K562 (cell line): ENCODE measurements around the gene TMEM147. TPM values are rescaled to one million over a fixed set of nuclear protein-coding genes. Genes with fewer than 3 reads are reported as not detected.

Experiments used
- ATAC-seq: fragments of 200-7000 bp; cut with Tn5 transposase; 3 replicates; pipeline ENCODE4 v1.9.1; 2020; ENCODE audit warnings: moderate library complexity
- BruUV-seq: library from RNA; stranded (reverse); fragments of 400-500 nt; replicated peaks from 2 replicates; lab custom pipeline; 2021; lab: Mats Ljungman, UMichigan
- CTCF ChIA-PET: fragments of 300-600 bp; formaldehyde crosslinking; extraction: SDS; loops from one replicate; lab custom pipeline; 2021; ENCODE audit warnings: low intra/inter-chr PET ratio; lab: Yijun Ruan, JAX
- POLR2A ChIA-PET: fragments of 300-600, 350-650 bp; sonication (Branson Sonifier 250); formaldehyde crosslinking; extraction: SDS; loops from one replicate; lab custom pipeline; 2021; ENCODE audit warnings: antibody characterized with exemption, inconsistent platforms; lab: Yijun Ruan, JAX
- DNase-seq, 4 experiments: peaks; one replicate each; pipeline versions ENCODE4 v3.0.0 to v3.0.0-alpha.2; 2011 to 2018; ENCODE audit warnings: low spot score in 3 of 4, mixed read lengths in 3 of 4; ENCODE audit errors: extremely low read depth in 1 of 4
- FAIRE-seq: peaks from 2 replicates; lab custom pipeline; 2011; peaks lifted over from hg19 to GRCh38; lab: Jason Lieb, UNC
- H2AFZ ChIP-seq: 2 replicates; pipeline ENCODE4 v1.6.0; 2011; ENCODE audit warnings: low read depth, low read length, control low read depth, inconsistent platforms
- H3K27ac ChIP-seq: fragments of 200-600 bp; 3 replicates; pipeline ENCODE4 v1.8.0; 2011; ENCODE audit warnings: low read depth, mild to moderate bottlenecking, control low read depth, inconsistent platforms, low read length, moderate library complexity, mixed read lengths; ENCODE audit errors: extremely low read depth
- H3K27me3 ChIP-seq, 2 experiments: fragments of 300-600 bp in 1 of 2; 2 replicates in 1 of 2; 3 replicates in 1 of 2; pipeline versions ENCODE4 v1.6.0 to v1.8.0; 2011; ENCODE audit warnings: inconsistent platforms in 2 of 2, low read length in 2 of 2, mild to moderate bottlenecking in 1 of 2, mixed read lengths in 1 of 2, moderate library complexity in 1 of 2; ENCODE audit not compliant: control insufficient read depth in 2 of 2, insufficient read depth in 2 of 2
- H3K36me3 ChIP-seq: fragments of 300-600 bp; 3 replicates; pipeline ENCODE4 v1.8.0; 2011; ENCODE audit warnings: mild to moderate bottlenecking, low read length, inconsistent platforms; ENCODE audit not compliant: control insufficient read depth, insufficient read depth
- H3K4me1 ChIP-seq, 2 experiments: fragments of 200-600 bp in 1 of 2; replicated peaks in 1 of 2; 2 replicates in 1 of 2; 3 replicates in 1 of 2; pipeline versions ENCODE4 v1.5.1 to v1.8.0; 2011; ENCODE audit warnings: inconsistent platforms in 2 of 2, low read length in 2 of 2, mild to moderate bottlenecking in 1 of 2, mixed read lengths in 1 of 2, moderate library complexity in 1 of 2; ENCODE audit not compliant: control insufficient read depth in 2 of 2, insufficient read depth in 2 of 2
- H3K4me2 ChIP-seq: 2 replicates; pipeline ENCODE4 v1.6.1; 2011; ENCODE audit warnings: low read length, control low read depth, inconsistent platforms, mixed read lengths; ENCODE audit not compliant: insufficient read depth
- H3K4me3 ChIP-seq: fragments of 200-600 bp; sonication (generic), shearing (Covaris generic); 2 replicates; pipeline ENCODE4 v1.5.1; 2016; ENCODE audit warnings: control low read depth, inconsistent platforms
- H3K79me2 ChIP-seq: fragments of 200-600 bp; 3 replicates; pipeline ENCODE4 v1.8.0; 2011; ENCODE audit warnings: low read length, inconsistent platforms; ENCODE audit not compliant: control insufficient read depth, insufficient read depth
- H3K9ac ChIP-seq, 2 experiments: 2 replicates each; pipeline versions ENCODE4 v1.6.0 to v1.6.1; 2011; ENCODE audit warnings: low read depth in 2 of 2, low read length in 2 of 2, control low read depth in 1 of 2, inconsistent platforms in 1 of 2, mild to moderate bottlenecking in 1 of 2, mixed read lengths in 1 of 2; ENCODE audit not compliant: insufficient read depth in 1 of 2
- H3K9me1 ChIP-seq: one replicate; pipeline ENCODE4 v1.6.0; 2011; ENCODE audit warnings: inconsistent platforms, mild to moderate bottlenecking, low read length, moderate library complexity; ENCODE audit not compliant: control insufficient read depth, insufficient read depth
- H3K9me3 ChIP-seq: replicated peaks from 2 replicates; pipeline ENCODE4 v1.5.1; 2011; ENCODE audit warnings: low read depth, low read length, inconsistent platforms; ENCODE audit not compliant: control insufficient read depth, insufficient read depth
- H4K20me1 ChIP-seq: replicated peaks from 2 replicates; pipeline ENCODE4 v1.6.1; 2011; ENCODE audit warnings: low read length, inconsistent platforms, mixed read lengths; ENCODE audit not compliant: control insufficient read depth, insufficient read depth
- EGR1 ChIP-seq: fragments of 450-650 bp; conservative IDR thresholded peaks from 2 replicates; pipeline ENCODE4 v1.6.1; 2017; ENCODE audit warnings: mild to moderate bottlenecking
- KAT8 ChIP-seq: fragments of 450-650 bp; IDR thresholded peaks from 2 replicates; pipeline ENCODE4 v1.6.1; 2016; ENCODE audit warnings: low read depth, mild to moderate bottlenecking
- RBM25 ChIP-seq: fragments of 200-400 bp; formaldehyde crosslinking; IDR thresholded peaks from 2 replicates; pipeline ENCODE4 v1.6.1; 2018; ENCODE audit warnings: low read length, low read depth, moderate library complexity; ENCODE audit not compliant: severe bottlenecking
- WGBS: fragments of 100-300 bp; shearing (Covaris generic); methylation state at CpG from one replicate; pipeline ENCODE4 v1.1.6; 2016; ENCODE audit warnings: low coverage, mixed read lengths; ENCODE audit not compliant: insufficient coverage; ENCODE audit errors: missing lambda C conversion rate; 5-methylcytosine and 5-hydroxymethylcytosine counted together
- in situ Hi-C: fragments of 300-500 bp; cut with MboI; formaldehyde crosslinking; loops from 4 replicates; pipeline ENCODE4 v1.15.0; 2018; ENCODE audit warnings: inconsistent platforms, mixed read lengths
- intact Hi-C: fragments of 100-400 bp; cut with micrococcal nuclease; formaldehyde crosslinking; loops from 2 replicates; pipeline ENCODE4 v1.14.2; 2022
- polyA plus RNA-seq, 8 experiments: library from polyadenylated mRNA; depleted of rRNA in 4 of 8; stranded (reverse) in 5 of 8; unstranded in 3 of 8; fragments of >200 nt; fragmentation: Nextera tagmentation in 2 of 8; fragmentation: Illumina TruSeq in 1 of 8; extraction: Ambion mirVana in 2 of 8; extraction: Trizol in 1 of 8; gene quantifications; 2 replicates each; pipeline versions ENCODE4 v1.2.1 to v1.2.3, GENCODE V29; 2011 to 2014; ENCODE audit warnings: inconsistent platforms in 1 of 8, missing spikeins in 1 of 8
- total RNA-seq, 7 experiments: library from RNA; depleted of rRNA in 6 of 7; stranded (reverse); fragments of >200 nt in 6 of 7; fragmentation: Illumina TruSeq in 2 of 7; extraction: Trizol in 2 of 7; gene quantifications; 2 replicates each; pipeline versions ENCODE4 v1.2.1 to v1.2.3, GENCODE V29; 2011 to 2021; ENCODE audit warnings: low replicate concordance in 1 of 7

Gene TMEM147
- total and polyA plus RNA-seq, 9 of the 15 experiments (the other 6 are each of a cell fraction or from before 2014, with no cell fraction given): 73.8 to 194 (median 142) TPM

GRCh38 chr19:35528218-35529038, 17.0 kb upstream of the TMEM147 start, which contains the start of gene SBSN:
SBSN (minus strand) TSS chr19:35528311; CDS start chr19:35528281, 30 bp downstream.
- Histone ChIP-seq H3K27ac (no peak within 1 kb of the TSS), H3K79me2 (no peaks in the 10 kb centered on the region), H3K36me3 (no peaks in the 10 kb centered on the region), H3K27me3 (peaks cover 51 to 88% of the 10 kb centered on the region in 2 experiments), H3K9ac (no peak within 1 kb of the TSS; a peak in 1 of 4 replicates), H3K4me3 (no peak within 1 kb of the TSS), H3K9me3 (no peaks in the 10 kb centered on the region), H3K4me1 (peaks cover 3 to 7% of the 10 kb centered on the region in 2 experiments; a peak in 3 of 5 replicates), H3K9me1 (no peaks in the 10 kb centered on the region), H4K20me1 (peaks cover 11% of the 10 kb centered on the region), H3K4me2 (no peak within 1 kb of the TSS), H2AFZ (no peak within 1 kb of the TSS)
- CTCF ChIA-PET: no interaction called here
- FAIRE-seq: no peak
- in situ Hi-C loops: no loop called here
- POLR2A ChIA-PET: no interaction called here
- TF ChIP-seq RBM25: peak; percentile 59
- no peak for TF ChIP-seq KAT8
- no peak for TF ChIP-seq EGR1
- no TSS peak for BruUV-seq
- no peak for DNase-seq
- WGBS: under 1% methylated on average over 11 of the region's 11 CpGs
- no peak for ATAC-seq
- intact Hi-C loops: no loop called here
